ENCODE results near the gene SETD5.

Gene SETD5

GRCh38 chr3:9503283-9503682 is 105.9 kb downstream of the SETD5 start:
- DNase-seq (ENCODE audit: extremely low read depth, low read depth), result peak; percentile 19
- TF ChIP-seq CTCF (IDR thresholded peaks at IDR 0.05; ENCODE audit: low read depth, low read length), result peak; percentile 90

DNA sequence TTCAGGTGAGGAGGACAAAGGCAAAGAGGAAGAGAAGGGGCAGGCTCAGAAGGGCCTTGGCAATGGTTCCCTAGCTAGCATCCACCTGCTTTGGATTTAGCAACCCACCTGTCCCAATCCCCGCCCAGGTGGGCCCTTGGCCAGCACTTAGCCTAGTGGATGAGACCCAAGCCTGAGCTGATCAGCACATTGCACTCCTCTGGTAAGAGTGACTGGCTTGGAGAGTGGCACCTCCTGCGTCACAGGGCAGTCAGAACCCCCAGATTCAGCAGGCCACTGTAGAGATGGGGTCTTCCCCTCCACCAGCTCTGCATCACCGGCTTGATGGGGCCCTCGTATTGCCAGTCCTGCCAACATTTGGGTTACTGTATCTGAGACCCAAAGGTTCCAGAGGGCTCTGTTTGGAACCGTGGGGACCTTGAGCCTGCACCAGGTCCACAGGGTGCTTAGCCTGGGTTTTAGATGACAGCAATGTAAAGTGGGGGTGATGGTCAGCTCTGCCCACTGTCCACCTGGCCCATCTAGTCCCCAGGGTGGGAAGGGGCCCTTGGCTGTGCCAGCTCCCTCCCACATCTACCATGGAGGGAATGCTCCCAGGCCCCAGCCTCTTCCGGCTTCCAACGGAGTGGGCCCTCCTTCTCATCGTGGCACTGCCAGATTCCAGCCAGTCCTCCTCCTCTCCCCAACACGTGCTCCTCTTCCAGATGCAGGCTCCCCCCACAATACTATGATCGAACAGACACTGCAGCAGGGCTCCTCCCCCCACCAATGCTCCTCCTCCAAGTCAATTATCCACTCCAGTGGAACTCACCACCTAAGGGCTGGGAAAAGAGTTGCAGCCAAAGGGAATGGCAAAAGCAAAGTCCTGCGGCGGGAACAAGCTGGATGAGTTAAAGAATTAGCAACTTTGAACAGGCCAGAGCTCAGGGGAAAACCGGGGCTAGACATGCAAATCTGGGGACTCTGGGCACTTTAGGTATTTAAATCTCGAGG is 110.5 kb downstream of the SETD5 start:
- DNase-seq (ENCODE audit: extremely low read depth, low read depth), result no peak
- no peak for TF ChIP-seq CTCF (IDR thresholded peaks at IDR 0.05; ENCODE audit: low read depth, low read length)

GRCh38 chr3:9508781-9509180 is 111.4 kb downstream of the SETD5 start:
- no peak for DNase-seq (ENCODE audit: extremely low read depth, low read depth)
- TF ChIP-seq CTCF (IDR thresholded peaks at IDR 0.05; ENCODE audit: low read depth, low read length), result no peak

- DNase-seq (ENCODE audit: extremely low read depth, low read depth), result no peak
- TF ChIP-seq CTCF (IDR thresholded peaks at IDR 0.05; ENCODE audit: low read depth, low read length), result no peak
Observed at GRCh38 chr3:9512456-9513045, 115.1 kb downstream of the SETD5 start.

DNA sequence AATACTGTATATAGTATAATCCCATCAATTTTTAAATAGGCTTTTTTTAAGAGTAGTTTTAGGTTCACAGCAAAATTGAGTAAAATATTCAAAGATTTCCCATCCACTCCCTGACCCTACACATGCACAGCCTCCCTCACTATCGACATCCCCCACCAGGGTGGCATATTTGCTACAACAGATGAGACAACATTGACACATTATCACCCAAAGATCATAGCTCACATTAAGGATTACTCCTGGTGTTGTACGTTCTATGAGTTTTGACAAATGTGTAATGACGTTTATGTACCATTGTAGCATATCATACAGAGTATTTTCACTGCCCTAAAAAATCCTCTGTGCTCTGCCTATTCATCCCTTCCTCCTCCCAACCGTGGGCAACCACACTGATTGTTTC is 116.9 kb downstream of the SETD5 start:
- DNase-seq (ENCODE audit: extremely low read depth, low read depth), result no peak
- TF ChIP-seq CTCF (IDR thresholded peaks at IDR 0.05; ENCODE audit: low read depth, low read length), result no peak

DNA sequence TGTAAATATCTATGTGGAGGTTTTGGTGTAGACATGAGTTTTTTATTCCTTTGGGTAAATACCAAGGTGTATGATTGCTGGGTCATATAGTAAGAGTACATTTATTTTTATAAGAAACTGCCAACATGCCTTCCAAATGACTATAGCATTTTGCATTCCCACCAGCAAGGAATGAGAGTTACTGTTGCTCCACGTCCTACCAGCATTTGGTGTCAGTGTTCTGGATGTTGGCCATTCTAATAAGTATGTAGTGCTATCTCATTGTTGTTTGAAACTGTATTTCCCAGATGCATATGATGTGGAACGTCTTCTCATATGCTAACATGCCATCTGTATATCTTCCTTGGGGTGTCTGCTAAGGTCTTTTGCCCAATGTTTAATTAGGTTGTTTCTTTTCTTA is 117.5 kb downstream of the SETD5 start:
- no peak for TF ChIP-seq CTCF (IDR thresholded peaks at IDR 0.05; ENCODE audit: low read depth, low read length)
- DNase-seq (ENCODE audit: extremely low read depth, low read depth), result no peak

DNA sequence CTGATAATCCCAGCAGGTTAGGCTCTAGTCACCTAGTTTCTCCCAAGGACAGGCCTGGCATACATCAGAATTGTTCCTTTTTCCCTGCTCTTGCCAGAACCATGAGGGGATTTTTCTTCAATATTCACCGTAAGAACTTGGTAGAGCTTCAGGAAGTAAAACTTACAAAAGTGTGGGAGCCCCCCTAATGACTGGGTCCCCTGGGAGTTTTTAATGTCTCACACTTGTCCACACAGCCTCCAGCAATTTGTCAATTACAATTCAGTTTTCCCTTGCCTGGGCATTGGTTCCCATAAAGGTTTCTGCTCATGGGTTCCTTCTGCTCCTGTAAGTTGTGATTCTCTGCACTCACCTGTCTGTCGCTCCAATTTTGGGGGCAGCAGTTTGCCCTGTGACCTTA is 127.7 kb downstream of the SETD5 start:
- no peak for TF ChIP-seq CTCF (IDR thresholded peaks at IDR 0.05; ENCODE audit: low read depth, low read length)
- no peak for DNase-seq (ENCODE audit: extremely low read depth, low read depth)
